ENCODE results near the gene SLC25A13.

SLC25A13 gene

GRCh38 chr7:96200740-96201139, 121.2 kb downstream of the SLC25A13 start:
- Histone ChIP-seq H3K4me1 (ENCODE audit: control insufficient read depth in 5 of 5, insufficient read depth in 5 of 5, low read length in 5 of 5) (no peaks in the 10 kb centered on the region), H3K36me3 (ENCODE audit: control insufficient read depth in 5 of 5, insufficient read depth in 5 of 5, low read length in 5 of 5) (peaks cover 0 to 13% (median 5%) of the 10 kb centered on the region in 5 donors), H3K9me3 (ENCODE audit: control insufficient read depth in 5 of 5, low read length in 5 of 5) (no peaks in the 10 kb centered on the region), H3K4me3 (ENCODE audit: low read depth in 1 of 5, low read length in 5 of 5) (no peak overlapping the region), H3K27ac (ENCODE audit: low read depth, low read length) (no peak overlapping the region), H3K27me3 (ENCODE audit: control insufficient read depth in 5 of 5, insufficient read depth in 4 of 5, low read length in 5 of 5) (no peaks in the 10 kb centered on the region), H3K9ac (ENCODE audit: low read length in 5 of 5) (no peak overlapping the region)

DNA sequence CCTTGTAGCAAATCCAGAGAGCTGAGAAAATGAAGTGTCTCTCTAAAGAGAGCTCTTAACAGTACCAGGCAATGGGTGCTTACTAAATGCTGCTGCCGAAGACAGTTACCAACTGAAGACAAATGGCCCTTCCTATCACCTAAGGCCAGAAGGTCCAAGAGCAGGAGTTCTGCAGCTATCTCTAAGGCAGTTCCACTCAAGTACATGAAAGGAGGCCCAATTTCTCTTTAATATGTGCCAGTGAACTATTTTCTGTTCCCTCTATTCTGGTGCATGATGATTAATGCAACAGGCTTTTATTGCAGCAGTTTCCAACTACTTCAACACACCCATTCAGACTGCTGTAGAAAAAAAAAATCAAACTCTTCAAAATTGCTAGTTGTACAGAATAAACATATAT, 122.5 kb downstream of the SLC25A13 start:
- Histone ChIP-seq H3K4me1 (ENCODE audit: control insufficient read depth in 5 of 5, insufficient read depth in 5 of 5, low read length in 5 of 5) (no peaks in the 10 kb centered on the region), H3K9ac (ENCODE audit: low read length in 5 of 5) (no peak overlapping the region)

GRCh38 chr7:96198047-96198636, 123.8 kb downstream of the SLC25A13 start:
- Histone ChIP-seq H3K9ac (ENCODE audit: low read length in 5 of 5) (no peak overlapping the region), H3K4me3 (ENCODE audit: low read depth in 1 of 5, low read length in 5 of 5) (no peak overlapping the region), H3K9me3 (ENCODE audit: control insufficient read depth in 5 of 5, low read length in 5 of 5) (no peaks in the 10 kb centered on the region), H3K36me3 (ENCODE audit: control insufficient read depth in 5 of 5, insufficient read depth in 5 of 5, low read length in 5 of 5) (peaks cover 5 to 26% (median 9%) of the 10 kb centered on the region in 5 donors), H3K4me1 (ENCODE audit: control insufficient read depth in 5 of 5, insufficient read depth in 5 of 5, low read length in 5 of 5) (no peaks in the 10 kb centered on the region), H3K27me3 (ENCODE audit: control insufficient read depth in 5 of 5, insufficient read depth in 4 of 5, low read length in 5 of 5) (no peaks in the 10 kb centered on the region), H3K27ac (ENCODE audit: low read depth, low read length) (no peak overlapping the region)

More for the DNA sequence above, 122.5 kb downstream of the SLC25A13 start:
- Histone ChIP-seq H3K9me3 (ENCODE audit: control insufficient read depth in 5 of 5, low read length in 5 of 5) (no peaks in the 10 kb centered on the region), H3K27me3 (ENCODE audit: control insufficient read depth in 5 of 5, insufficient read depth in 4 of 5, low read length in 5 of 5) (no peaks in the 10 kb centered on the region), H3K36me3 (ENCODE audit: control insufficient read depth in 5 of 5, insufficient read depth in 5 of 5, low read length in 5 of 5) (peaks cover 0 to 20% (median 6%) of the 10 kb centered on the region in 5 donors), H3K4me3 (ENCODE audit: low read depth in 1 of 5, low read length in 5 of 5) (no peak overlapping the region), H3K27ac (ENCODE audit: low read depth, low read length) (no peak overlapping the region)

DNA sequence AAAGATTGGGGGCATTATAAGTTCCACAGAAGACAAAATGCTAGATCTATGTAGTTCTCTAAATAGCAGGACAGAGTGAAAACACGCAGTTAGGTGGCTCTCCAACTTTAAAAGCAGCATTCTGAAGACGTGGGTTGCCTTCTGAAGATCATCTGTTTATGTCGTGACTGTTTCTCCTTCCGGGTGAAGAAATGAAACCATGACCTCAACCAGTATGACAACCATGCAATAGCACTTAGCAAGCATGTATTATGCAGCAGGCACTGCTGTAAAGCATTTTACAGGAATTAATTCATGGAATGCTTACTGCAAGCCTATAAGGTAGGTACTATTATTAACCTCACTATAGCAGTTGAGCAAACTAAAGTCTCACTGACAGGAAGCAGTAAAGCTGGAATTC, 125.2 kb downstream of the SLC25A13 start:
- H3K9ac ChIP-seq (ENCODE audit: low read length in 5 of 5), result no peak overlapping the region
- no peaks in the 10 kb centered on the region for H3K9me3 ChIP-seq (ENCODE audit: control insufficient read depth in 5 of 5, low read length in 5 of 5)
- H3K27ac ChIP-seq (ENCODE audit: low read depth, low read length), result no peak overlapping the region
- H3K4me1 ChIP-seq (ENCODE audit: control insufficient read depth in 5 of 5, insufficient read depth in 5 of 5, low read length in 5 of 5), result no peaks in the 10 kb centered on the region
- H3K27me3 ChIP-seq (ENCODE audit: control insufficient read depth in 5 of 5, insufficient read depth in 4 of 5, low read length in 5 of 5), result no peaks in the 10 kb centered on the region
- no peak overlapping the region for H3K4me3 ChIP-seq (ENCODE audit: low read depth in 1 of 5, low read length in 5 of 5)
- H3K36me3 ChIP-seq (ENCODE audit: control insufficient read depth in 5 of 5, insufficient read depth in 5 of 5, low read length in 5 of 5), result peaks cover 18 to 30% (median 20%) of the 10 kb centered on the region in 5 donors

DNA sequence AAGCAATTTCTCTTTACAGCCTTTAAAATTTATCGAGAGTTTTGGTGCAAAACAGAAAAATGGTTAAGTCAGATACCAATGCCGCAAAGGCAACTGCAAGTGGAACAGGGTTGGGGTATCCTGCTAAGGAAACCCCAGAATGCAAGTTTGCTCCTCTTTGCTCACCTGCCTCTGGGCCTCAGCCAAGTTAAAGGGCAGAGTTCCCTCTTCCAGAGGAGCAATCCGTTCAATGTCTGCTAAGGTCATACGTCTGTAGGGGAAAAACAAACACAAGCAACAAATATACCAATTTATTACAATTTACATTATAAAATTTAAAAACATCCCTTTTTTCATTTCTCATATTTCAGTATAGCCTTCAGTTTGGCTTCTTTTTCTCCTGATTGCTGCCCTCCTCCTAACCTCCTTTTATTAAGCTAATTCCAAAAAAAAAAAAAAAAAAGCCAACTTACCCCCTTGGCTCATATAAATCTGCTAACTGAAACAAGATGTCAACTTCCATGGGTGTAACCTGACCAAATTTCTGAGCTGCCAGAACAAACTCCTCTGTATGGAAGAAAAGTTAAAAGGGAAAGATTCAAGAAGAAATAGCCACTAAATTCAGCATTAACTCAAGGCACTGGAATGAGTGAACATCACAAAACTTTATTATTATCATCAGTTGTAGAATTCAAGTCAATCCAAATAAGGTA, 132.6 kb downstream of the SLC25A13 start:
- Histone ChIP-seq H3K4me1 (ENCODE audit: control insufficient read depth in 5 of 5, insufficient read depth in 5 of 5, low read length in 5 of 5) (peaks cover 0 to 14% (median 10%) of the 10 kb centered on the region in 5 donors), H3K4me3 (ENCODE audit: low read depth in 1 of 5, low read length in 5 of 5) (peak overlapping the region in 1 of 5 donors; percentile 42), H3K27ac (ENCODE audit: low read depth, low read length) (no peak overlapping the region), H3K9ac (ENCODE audit: low read length in 5 of 5) (peak overlapping the region in 1 of 5 donors; percentile 46), H3K27me3 (ENCODE audit: control insufficient read depth in 5 of 5, insufficient read depth in 4 of 5, low read length in 5 of 5) (no peaks in the 10 kb centered on the region), H3K9me3 (ENCODE audit: control insufficient read depth in 5 of 5, low read length in 5 of 5) (no peaks in the 10 kb centered on the region), H3K36me3 (ENCODE audit: control insufficient read depth in 5 of 5, insufficient read depth in 5 of 5, low read length in 5 of 5) (peaks cover 22 to 51% (median 38%) of the 10 kb centered on the region in 5 donors)

DNA sequence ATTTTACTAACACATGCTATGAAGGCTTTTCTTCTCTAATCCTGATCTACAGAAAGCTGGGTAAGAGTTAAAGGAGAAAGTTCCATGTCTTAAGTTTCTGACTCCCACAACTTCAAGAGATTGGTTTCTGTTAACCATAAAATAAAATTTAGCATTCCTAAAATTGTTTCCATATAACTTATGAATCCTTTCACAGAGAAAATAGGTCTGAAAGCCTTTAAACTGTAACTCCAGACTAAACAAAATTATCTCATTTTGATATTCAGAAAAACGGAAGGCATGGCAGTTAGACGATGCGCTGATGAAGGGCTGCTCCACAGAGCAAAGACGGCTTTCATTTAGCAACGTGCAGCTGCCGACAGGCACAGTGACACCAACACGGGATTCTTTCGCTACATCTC, 133.3 kb downstream of the SLC25A13 start:
- Histone ChIP-seq H3K36me3 (ENCODE audit: control insufficient read depth in 5 of 5, insufficient read depth in 5 of 5, low read length in 5 of 5) (peaks cover 28 to 55% (median 42%) of the 10 kb centered on the region in 5 donors), H3K9me3 (ENCODE audit: control insufficient read depth in 5 of 5, low read length in 5 of 5) (no peaks in the 10 kb centered on the region), H3K9ac (ENCODE audit: low read length in 5 of 5) (peak overlapping the region in 2 of 5 donors; percentile 16 to 46), H3K4me1 (ENCODE audit: control insufficient read depth in 5 of 5, insufficient read depth in 5 of 5, low read length in 5 of 5) (peaks cover 0 to 14% (median 10%) of the 10 kb centered on the region in 5 donors), H3K27ac (ENCODE audit: low read depth, low read length) (no peak overlapping the region), H3K4me3 (ENCODE audit: low read depth in 1 of 5, low read length in 5 of 5) (peak overlapping the region in 1 of 5 donors; percentile 42), H3K27me3 (ENCODE audit: control insufficient read depth in 5 of 5, insufficient read depth in 4 of 5, low read length in 5 of 5) (no peaks in the 10 kb centered on the region)

GRCh38 chr7:96188174-96188581, 133.7 kb downstream of the SLC25A13 start:
- Histone ChIP-seq H3K9ac (ENCODE audit: low read length in 5 of 5) (peak overlapping the region in 1 of 5 donors; percentile 46), H3K9me3 (ENCODE audit: control insufficient read depth in 5 of 5, low read length in 5 of 5) (no peaks in the 10 kb centered on the region), H3K27me3 (ENCODE audit: control insufficient read depth in 5 of 5, insufficient read depth in 4 of 5, low read length in 5 of 5) (no peaks in the 10 kb centered on the region), H3K36me3 (ENCODE audit: control insufficient read depth in 5 of 5, insufficient read depth in 5 of 5, low read length in 5 of 5) (peaks cover 31 to 57% (median 42%) of the 10 kb centered on the region in 5 donors), H3K4me1 (ENCODE audit: control insufficient read depth in 5 of 5, insufficient read depth in 5 of 5, low read length in 5 of 5) (peaks cover 0 to 14% (median 10%) of the 10 kb centered on the region in 5 donors), H3K27ac (ENCODE audit: low read depth, low read length) (no peak overlapping the region), H3K4me3 (ENCODE audit: low read depth in 1 of 5, low read length in 5 of 5) (peak overlapping the region in 1 of 5 donors; percentile 42)

GRCh38 chr7:96187735-96188134, 134.2 kb downstream of the SLC25A13 start:
- no peak overlapping the region for H3K4me3 ChIP-seq (ENCODE audit: low read depth in 1 of 5, low read length in 5 of 5)
- no peak overlapping the region for H3K27ac ChIP-seq (ENCODE audit: low read depth, low read length)
- H3K4me1 ChIP-seq (ENCODE audit: control insufficient read depth in 5 of 5, insufficient read depth in 5 of 5, low read length in 5 of 5), result peaks cover 0 to 14% (median 10%) of the 10 kb centered on the region in 5 donors
- H3K27me3 ChIP-seq (ENCODE audit: control insufficient read depth in 5 of 5, insufficient read depth in 4 of 5, low read length in 5 of 5), result no peaks in the 10 kb centered on the region
- H3K36me3 ChIP-seq (ENCODE audit: control insufficient read depth in 5 of 5, insufficient read depth in 5 of 5, low read length in 5 of 5), result peaks cover 31 to 57% (median 43%) of the 10 kb centered on the region in 5 donors
- no peak overlapping the region for H3K9ac ChIP-seq (ENCODE audit: low read length in 5 of 5)
- H3K9me3 ChIP-seq (ENCODE audit: control insufficient read depth in 5 of 5, low read length in 5 of 5), result no peaks in the 10 kb centered on the region

- H3K4me1 ChIP-seq (ENCODE audit: control insufficient read depth in 5 of 5, insufficient read depth in 5 of 5, low read length in 5 of 5), result peaks cover 0 to 14% (median 10%) of the 10 kb centered on the region in 5 donors
- no peak overlapping the region for H3K9ac ChIP-seq (ENCODE audit: low read length in 5 of 5)
- H3K4me3 ChIP-seq (ENCODE audit: low read depth in 1 of 5, low read length in 5 of 5), result no peak overlapping the region
- no peaks in the 10 kb centered on the region for H3K9me3 ChIP-seq (ENCODE audit: control insufficient read depth in 5 of 5, low read length in 5 of 5)
- no peak overlapping the region for H3K27ac ChIP-seq (ENCODE audit: low read depth, low read length)
- H3K27me3 ChIP-seq (ENCODE audit: control insufficient read depth in 5 of 5, insufficient read depth in 4 of 5, low read length in 5 of 5), result no peaks in the 10 kb centered on the region
- peaks cover 17 to 50% (median 40%) of the 10 kb centered on the region in 5 donors for H3K36me3 ChIP-seq (ENCODE audit: control insufficient read depth in 5 of 5, insufficient read depth in 5 of 5, low read length in 5 of 5)
Measured at GRCh38 chr7:96184783-96185182, 137.1 kb downstream of the SLC25A13 start.

DNA sequence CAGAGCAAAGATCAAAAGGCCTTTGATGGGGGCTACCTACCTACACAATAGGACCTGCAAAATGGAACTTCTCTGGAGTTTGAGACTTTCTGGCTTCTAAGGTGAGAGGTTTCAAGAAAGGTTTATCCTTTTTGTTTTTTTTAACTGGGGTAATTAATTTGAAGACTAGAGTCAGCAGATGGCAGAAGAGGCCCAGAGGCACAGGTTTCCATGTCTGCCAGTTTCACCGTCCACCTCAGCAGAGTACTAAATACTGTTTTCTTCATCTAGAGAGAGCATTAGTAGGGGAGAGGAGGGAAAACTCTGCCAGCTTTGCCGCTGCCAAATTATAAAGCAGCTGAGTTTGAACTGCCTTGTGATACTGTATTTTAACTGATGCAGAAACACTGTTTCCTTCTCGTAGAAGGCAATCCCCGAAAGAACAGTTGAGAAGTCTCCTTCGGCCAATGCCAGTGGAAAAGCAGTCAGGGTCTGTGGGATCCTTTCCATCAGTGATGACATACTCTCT, 138.7 kb downstream of the SLC25A13 start:
- Histone ChIP-seq H3K9me3 (ENCODE audit: control insufficient read depth in 5 of 5, low read length in 5 of 5) (no peaks in the 10 kb centered on the region), H3K9ac (ENCODE audit: low read length in 5 of 5) (no peak overlapping the region), H3K4me1 (ENCODE audit: control insufficient read depth in 5 of 5, insufficient read depth in 5 of 5, low read length in 5 of 5) (peaks cover 0 to 5% (median 3%) of the 10 kb centered on the region in 5 donors), H3K27ac (ENCODE audit: low read depth, low read length) (no peak overlapping the region), H3K4me3 (ENCODE audit: low read depth in 1 of 5, low read length in 5 of 5) (no peak overlapping the region), H3K27me3 (ENCODE audit: control insufficient read depth in 5 of 5, insufficient read depth in 4 of 5, low read length in 5 of 5) (no peaks in the 10 kb centered on the region), H3K36me3 (ENCODE audit: control insufficient read depth in 5 of 5, insufficient read depth in 5 of 5, low read length in 5 of 5) (peaks cover 17 to 39% (median 32%) of the 10 kb centered on the region in 5 donors)

Data from subcutaneous abdominal adipose tissue (tissue), 5 donors.